GM12801 (cell line): Measurements from ENCODE around the gene GRIA1.

Experiments used
- CTCF ChIP-seq: IDR thresholded peaks from one replicate; pipeline ENCODE4 v1.5.1; 2011; ENCODE audit warnings: control low read depth; ENCODE audit not compliant: insufficient read length; ENCODE audit errors: extremely low read depth

GRIA1 gene

GRCh38 chr5:153632748-153633290 lies 142.3 kb downstream of the GRIA1 start:
- TF ChIP-seq CTCF, result no peak

DNA sequence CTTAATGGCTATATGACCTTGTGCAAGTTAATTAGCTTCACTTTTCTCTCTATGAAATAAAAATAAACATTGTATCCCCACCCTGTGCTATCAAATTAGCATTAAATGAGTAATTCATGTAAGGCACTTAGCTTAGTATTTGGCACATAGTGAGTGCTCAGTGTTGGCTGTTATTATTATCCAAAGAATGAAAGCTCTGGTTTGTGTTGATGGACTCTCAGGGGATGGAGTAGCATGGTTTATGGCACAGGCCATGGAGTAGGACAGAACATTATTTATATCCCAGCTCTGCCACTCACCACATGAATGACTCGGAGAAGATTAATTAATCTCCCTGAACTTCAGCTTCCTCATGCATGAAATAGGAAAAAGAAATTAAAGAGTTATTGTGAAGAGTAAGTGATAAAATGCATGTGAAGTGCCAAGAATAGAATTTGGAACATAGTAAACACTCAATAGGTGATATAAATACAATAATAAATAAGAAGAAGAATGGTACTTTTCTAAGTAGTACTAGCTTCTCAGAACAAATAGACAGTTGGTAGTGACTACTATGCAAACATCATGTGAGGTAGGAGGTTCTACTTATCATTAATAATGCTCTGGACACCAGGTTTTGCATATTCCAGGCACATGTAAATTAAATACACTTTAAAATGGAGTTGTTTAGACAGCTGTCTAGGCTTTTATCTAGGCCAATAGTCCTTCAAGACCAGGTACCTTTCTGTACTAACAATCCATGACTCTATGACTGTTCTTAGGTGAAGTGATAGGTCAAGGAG lies 146.4 kb downstream of the GRIA1 start:
- no peak for TF ChIP-seq CTCF

DNA sequence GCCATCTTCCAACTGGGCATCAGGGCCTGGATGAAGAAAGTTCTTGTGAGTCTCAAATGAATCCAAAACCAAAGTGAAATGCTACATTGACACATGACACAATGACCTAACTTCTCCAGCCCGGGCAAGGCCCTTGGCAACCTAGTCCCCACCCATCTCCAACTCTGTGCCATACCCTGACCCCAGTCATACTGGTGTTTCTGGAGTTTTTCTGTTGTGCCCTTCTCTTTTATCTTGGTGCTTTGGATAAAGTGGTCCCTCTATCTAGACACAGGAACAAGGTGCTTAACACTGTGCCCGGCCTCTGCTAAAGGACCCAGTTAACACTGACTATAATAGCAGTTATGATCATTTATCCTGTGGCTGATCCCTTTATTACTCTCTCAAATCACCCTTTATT lies 149.8 kb downstream of the GRIA1 start:
- TF ChIP-seq CTCF, result no peak

- no peak for TF ChIP-seq CTCF
These were observed 150.8 kb downstream of the GRIA1 start for GRCh38 chr5:153641183-153641688.

- TF ChIP-seq CTCF, result no peak
These were observed 164.2 kb downstream of the GRIA1 start for GRCh38 chr5:153654504-153655200.

- no peak for TF ChIP-seq CTCF
These were observed 164.7 kb downstream of the GRIA1 start for GRCh38 chr5:153655201-153655510.

DNA sequence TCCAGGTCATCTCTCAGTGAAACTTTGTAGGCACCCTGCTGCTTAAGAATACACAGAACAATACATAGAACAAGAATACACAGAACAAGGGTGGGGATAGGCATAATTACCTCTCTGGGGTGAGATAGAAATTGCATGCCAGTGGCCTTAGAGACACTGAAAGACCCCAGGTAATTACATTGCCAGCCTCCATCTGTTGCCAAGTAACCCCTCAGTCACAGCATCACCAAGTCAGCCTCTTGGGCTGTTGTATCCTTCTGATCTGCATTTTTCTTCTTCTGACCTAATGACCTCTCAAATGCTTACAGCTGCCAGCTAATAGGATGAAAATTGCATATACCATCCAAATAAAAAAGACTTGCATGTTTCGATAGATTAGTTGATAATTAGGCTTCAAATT lies 167.7 kb downstream of the GRIA1 start:
- TF ChIP-seq CTCF, result no peak
